ENCODE measurements around the gene ELAVL1. TPM values are rescaled to one million over a fixed set of nuclear protein-coding genes. Genes with fewer than 3 reads are reported as not detected.

The ELAVL1 gene
- total and polyA plus RNA-seq, 9 of the 15 experiments (the other 6 are each of a cell fraction or from before 2014, with no cell fraction given), result 4.3 to 172 (median 69.2) TPM

DNA sequence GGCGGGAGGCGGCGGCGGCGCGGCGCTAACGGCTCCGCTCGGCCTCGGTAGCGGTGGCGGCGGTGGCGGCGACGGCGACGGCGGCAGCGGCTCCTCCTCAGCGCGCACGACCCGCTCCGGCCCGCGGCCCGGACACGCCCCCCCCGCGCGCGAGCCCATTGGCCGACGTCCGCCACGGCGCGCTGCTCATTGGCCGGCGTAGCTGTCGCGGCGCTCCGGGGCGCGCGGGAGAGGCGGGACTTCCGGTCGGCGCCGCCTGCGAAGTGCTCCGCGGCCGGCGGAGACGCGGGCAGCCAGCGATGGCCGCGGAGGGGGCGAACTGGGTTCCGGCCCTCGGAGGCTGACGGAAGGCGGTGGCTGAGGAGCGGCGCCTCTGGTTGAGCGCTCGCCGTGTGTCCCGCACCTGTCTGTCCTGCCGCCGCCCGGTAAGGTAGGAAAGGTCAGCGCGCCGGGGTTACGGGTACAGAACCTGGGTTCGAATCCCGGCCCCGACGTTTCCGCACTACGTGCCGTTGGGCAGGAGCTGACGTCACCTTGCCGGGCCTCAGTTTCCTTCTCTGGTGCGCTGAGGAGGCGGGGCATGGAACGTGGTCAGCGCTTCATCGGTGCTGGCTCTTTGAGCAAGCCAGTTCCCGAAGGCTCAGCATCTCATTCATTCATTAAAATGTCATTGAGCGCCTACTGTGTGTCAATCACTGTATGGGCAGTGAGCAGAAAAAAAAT, at the start of gene ELAVL1 (continued):
- TF ChIP-seq, protein P1, sequence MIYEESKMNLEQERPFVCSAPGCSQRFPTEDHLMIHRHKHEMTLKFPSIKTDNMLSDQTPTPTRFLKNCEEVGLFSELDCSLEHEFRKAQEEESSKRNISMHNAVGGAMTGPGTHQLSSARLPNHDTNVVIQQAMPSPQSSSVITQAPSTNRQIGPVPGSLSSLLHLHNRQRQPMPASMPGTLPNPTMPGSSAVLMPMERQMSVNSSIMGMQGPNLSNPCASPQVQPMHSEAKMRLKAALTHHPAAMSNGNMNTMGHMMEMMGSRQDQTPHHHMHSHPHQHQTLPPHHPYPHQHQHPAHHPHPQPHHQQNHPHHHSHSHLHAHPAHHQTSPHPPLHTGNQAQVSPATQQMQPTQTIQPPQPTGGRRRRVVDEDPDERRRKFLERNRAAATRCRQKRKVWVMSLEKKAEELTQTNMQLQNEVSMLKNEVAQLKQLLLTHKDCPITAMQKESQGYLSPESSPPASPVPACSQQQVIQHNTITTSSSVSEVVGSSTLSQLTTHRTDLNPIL (CRISPR knock-in tag; IDR thresholded peaks at IDR 0.05), result no peak
- TF ChIP-seq CHD1 (IDR thresholded peaks at IDR 0.05; ENCODE audit: low read length) (peak; percentile 67), HCFC1 (IDR thresholded peaks at IDR 0.05; ENCODE audit: low read depth, low read length) (peak; percentile 69), LCOR (CRISPR knock-in tag; IDR thresholded peaks at IDR 0.05) (no peak), ZNF316 (IDR thresholded peaks at IDR 0.05) (no peak), NR2F6 (CRISPR knock-in tag; IDR thresholded peaks at IDR 0.05) (peak; percentile 73; the same call in 1 of the 2 replicates), NFIC (IDR thresholded peaks at IDR 0.05) (peak; percentile 48), E2F3 (CRISPR knock-in tag; IDR thresholded peaks at IDR 0.05) (0 out of 2 replicates have a peak, but pooled peaks have one; percentile 56), PURB (CRISPR knock-in tag; IDR thresholded peaks at IDR 0.05; ENCODE audit: low read depth) (no peak), ZNF384 (IDR thresholded peaks at IDR 0.05; ENCODE audit: low read depth, low read length) (no peak), POLR2A (conservative IDR thresholded peaks at IDR 0.05) (peak; percentile 90), ZFP30 (CRISPR knock-in tag; IDR thresholded peaks at IDR 0.05; ENCODE audit: borderline replicate concordance) (no peak), KLF1 (tag; IDR thresholded peaks at IDR 0.05) (no peak), PML (IDR thresholded peaks at IDR 0.05; ENCODE audit: low read length) (0 out of 2 replicates have a peak, but pooled peaks have one; percentile 29), POLR2AphosphoS5 (IDR thresholded peaks at IDR 0.05; ENCODE audit: control insufficient read depth, insufficient read depth, low read depth, low read length) (peak; percentile 70; the same call in 1 of the 2 replicates)
- TF ChIP-seq, protein P2, sequence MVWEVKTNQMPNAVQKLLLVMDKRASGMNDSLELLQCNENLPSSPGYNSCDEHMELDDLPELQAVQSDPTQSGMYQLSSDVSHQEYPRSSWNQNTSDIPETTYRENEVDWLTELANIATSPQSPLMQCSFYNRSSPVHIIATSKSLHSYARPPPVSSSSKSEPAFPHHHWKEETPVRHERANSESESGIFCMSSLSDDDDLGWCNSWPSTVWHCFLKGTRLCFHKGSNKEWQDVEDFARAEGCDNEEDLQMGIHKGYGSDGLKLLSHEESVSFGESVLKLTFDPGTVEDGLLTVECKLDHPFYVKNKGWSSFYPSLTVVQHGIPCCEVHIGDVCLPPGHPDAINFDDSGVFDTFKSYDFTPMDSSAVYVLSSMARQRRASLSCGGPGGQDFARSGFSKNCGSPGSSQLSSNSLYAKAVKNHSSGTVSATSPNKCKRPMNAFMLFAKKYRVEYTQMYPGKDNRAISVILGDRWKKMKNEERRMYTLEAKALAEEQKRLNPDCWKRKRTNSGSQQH (CRISPR knock-in tag; IDR thresholded peaks at IDR 0.05), result peak; percentile 82; the same call in 1 of the 2 replicates
- TF ChIP-seq, protein P3, sequence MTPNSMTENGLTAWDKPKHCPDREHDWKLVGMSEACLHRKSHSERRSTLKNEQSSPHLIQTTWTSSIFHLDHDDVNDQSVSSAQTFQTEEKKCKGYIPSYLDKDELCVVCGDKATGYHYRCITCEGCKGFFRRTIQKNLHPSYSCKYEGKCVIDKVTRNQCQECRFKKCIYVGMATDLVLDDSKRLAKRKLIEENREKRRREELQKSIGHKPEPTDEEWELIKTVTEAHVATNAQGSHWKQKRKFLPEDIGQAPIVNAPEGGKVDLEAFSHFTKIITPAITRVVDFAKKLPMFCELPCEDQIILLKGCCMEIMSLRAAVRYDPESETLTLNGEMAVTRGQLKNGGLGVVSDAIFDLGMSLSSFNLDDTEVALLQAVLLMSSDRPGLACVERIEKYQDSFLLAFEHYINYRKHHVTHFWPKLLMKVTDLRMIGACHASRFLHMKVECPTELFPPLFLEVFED (CRISPR knock-in tag; conservative IDR thresholded peaks at IDR 0.05), result no peak
- TF ChIP-seq, protein P4, sequence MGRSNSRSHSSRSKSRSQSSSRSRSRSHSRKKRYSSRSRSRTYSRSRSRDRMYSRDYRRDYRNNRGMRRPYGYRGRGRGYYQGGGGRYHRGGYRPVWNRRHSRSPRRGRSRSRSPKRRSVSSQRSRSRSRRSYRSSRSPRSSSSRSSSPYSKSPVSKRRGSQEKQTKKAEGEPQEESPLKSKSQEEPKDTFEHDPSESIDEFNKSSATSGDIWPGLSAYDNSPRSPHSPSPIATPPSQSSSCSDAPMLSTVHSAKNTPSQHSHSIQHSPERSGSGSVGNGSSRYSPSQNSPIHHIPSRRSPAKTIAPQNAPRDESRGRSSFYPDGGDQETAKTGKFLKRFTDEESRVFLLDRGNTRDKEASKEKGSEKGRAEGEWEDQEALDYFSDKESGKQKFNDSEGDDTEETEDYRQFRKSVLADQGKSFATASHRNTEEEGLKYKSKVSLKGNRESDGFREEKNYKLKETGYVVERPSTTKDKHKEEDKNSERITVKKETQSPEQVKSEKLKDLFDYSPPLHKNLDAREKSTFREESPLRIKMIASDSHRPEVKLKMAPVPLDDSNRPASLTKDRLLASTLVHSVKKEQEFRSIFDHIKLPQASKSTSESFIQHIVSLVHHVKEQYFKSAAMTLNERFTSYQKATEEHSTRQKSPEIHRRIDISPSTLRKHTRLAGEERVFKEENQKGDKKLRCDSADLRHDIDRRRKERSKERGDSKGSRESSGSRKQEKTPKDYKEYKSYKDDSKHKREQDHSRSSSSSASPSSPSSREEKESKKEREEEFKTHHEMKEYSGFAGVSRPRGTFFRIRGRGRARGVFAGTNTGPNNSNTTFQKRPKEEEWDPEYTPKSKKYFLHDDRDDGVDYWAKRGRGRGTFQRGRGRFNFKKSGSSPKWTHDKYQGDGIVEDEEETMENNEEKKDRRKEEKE (IDR thresholded peaks at IDR 0.05; ENCODE audit: borderline replicate concordance in 1 of 2, control insufficient read depth in 1 of 2, low read depth in 2 of 2, low read length in 1 of 2), result no peak
